Activated CD4-positive, CD25-positive, alpha-beta regulatory T cell treated with anti-CD3 and anti-CD28 coated beads, Interleukin-2, amount 50 U/mL, for 16 hours (primary cell): Measurements from ENCODE around the gene ASH1L.
A peak's percentile ranks its signal among the peaks of the same experiment; 100 is the strongest.
"Not testable (repeated sequence)": the region's sequence is repeated elsewhere in the genome, so short reads cannot be mapped to it uniquely, and the experiment has no call there.

Source experiments
- DNase-seq: peaks from one replicate; pipeline ENCODE4 v3.0.0-alpha.2; 2020; ENCODE audit warnings: low read depth, low spot score

Gene ASH1L

DNA sequence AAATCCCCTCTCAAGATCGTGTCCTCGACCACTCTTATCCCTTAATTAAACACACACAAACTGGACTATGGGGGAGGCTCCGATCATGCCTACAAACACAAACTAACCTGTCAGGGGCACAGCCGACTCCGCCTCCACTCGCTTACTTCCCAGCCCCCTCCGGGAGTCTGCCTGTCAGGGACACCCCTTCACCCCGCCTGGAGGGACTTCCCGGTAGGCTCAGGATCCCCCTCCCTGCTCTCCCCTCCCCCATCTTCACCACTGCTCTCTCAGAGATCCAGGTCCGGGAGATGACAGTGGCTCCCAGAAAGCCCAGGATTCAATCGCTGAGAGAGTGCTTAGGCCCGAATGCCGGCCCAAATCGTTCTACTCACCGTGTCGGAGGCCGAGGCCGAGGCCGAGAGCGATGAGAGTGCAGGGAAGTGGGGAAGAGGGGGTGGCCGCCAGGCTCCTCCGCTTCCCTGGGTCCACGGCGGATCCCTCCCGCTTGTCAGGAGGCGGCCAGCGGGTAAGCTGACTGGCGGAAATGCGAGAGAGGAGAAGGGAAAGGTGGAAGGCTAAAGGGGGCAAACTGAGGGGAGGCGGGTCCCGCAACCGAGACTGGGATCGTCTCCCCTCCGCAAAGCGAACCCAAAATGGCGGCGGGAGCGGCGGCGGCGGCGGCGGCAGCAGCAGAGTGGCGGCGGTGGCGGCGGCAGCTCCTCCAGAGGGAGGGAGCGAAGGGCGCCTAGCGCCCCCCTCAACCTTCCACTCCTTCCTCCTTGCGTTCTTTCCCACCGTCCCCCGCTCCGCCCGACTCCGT is 623 bp downstream of the ASH1L start:
- DNase-seq = peak; percentile 40

DNA sequence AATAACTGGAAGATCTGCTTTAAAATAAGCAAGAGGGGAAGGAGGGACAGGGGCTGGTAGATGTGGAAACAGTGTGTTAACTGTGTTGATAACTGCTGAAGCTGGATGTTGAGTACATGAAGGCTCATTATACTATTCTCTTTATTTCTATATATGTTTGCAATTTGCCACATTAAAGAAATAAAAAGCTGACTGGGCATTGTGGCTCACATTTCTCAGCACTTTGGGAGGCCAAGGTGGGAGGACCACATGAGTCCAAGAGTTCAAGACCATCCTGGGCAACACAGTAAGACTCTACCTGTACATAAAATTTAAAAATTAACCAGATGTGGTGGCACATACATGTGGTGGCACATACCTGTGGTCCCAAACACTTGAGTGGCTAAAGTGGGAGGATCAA is 6.7 kb downstream of the ASH1L start:
- no peak for DNase-seq

DNA sequence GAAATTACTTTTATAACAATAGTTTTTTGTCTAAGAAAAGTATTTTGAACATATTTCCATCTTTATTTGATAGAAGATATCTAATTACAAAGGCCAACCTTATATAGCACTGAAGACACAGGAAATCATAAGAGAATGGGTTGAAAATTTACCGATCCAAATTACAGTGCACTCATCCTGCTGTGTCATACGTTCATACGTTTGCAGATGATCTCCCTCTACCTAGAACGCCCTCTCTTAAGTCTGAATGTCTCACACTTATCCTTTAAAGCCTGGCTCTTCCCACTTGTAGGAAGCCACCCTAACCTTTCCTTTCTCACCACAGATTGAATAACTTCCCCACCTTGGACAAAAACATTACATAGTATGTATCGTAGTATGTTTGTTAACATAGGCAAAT is 9.3 kb downstream of the ASH1L start:
- no peak for DNase-seq

DNA sequence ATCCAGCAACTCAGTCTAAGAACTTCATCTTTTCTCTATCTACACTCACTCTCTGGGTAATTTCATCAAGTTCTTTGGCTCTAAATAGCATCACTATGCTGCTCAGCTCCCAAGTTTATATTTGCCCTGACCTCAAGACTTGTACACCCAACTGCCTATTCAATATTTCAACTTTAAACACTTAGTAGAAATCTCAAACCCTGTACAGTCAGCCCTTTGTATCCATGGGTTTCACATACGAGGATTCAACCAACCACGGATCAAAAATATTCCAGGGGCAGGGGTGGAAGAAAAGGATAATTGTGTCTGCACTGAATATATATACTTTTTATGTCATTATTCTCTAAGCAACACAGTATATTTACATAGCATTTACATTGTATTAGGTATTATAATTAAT is 13.9 kb downstream of the ASH1L start:
- DNase-seq = no peak

DNA sequence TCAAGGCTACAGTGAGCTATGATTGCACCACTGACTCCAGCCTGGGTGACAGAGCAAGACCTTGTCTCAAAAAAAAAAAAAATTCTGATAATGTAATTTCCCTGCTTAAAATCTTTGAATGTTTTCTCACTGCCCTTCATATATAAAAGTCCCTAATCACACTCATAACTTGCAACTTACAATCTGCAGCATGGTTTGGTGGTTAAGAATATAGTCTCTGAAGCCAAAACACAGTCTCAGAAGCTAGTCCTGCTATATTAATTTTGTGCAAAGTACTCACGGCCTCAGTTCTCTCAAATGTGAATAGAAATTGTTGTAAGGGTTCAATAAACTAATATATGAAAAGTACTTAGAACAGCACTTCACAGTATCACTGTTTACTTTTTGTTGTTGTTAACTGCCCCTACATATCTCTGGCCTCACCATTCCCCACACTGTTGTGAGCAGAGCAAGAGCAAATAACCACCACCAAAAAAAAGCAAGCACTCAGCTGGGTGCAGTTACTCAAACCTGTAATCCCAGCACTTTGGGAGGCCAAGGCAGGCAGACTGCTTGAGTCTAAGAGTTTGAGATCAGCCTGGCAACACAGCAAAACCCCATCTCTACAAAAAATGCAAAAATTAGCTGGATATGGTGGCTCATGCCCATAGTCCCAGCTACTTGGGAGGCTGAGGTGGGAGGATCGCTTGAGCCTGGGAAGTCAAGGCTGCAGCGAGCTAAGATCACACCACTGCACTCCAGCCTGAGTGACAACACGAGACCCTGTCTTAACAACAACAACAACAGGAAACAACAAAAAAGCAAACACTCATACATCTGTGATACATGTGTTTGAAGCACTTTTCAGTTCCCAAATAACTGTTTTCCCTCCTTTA is 22.4 kb downstream of the ASH1L start:
- no peak for DNase-seq

DNA sequence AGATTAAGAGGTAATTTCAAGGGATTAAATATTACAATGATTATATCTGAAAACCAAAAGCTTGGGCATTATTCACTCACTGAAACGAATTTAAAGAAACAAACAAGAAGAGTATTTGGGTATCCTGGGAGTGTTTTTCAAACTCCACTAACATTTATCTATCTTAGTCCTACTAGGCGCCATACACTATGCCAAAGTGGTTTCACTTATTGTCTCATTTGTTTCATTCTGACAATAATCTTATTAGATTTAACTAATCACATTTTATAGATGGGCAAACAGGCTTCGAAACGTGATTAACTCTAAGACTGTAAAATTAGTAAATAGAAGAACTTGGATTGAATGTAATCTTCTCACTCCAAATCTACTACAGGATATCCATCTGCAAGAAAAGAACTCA is 25.4 kb downstream of the ASH1L start:
- DNase-seq = no peak

DNA sequence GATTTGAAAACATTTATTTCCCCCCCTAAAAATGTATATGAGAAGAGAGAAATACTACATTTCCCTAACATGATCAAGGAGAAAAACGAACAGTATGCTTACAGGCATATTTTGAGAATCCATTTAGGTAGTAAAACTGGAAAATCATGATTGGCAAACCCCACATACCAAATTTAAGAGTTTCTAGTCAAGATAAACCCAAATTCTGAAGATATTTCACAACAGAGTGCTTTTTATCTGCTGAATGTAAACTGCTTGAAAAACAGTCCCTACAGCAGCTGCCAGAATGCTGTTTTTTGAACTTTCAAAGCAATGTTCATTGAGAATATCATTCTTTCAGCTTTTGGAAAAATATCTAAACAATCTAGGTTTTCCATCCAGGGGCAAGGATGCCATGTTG is 31.0 kb downstream of the ASH1L start:
- DNase-seq = no peak

DNA sequence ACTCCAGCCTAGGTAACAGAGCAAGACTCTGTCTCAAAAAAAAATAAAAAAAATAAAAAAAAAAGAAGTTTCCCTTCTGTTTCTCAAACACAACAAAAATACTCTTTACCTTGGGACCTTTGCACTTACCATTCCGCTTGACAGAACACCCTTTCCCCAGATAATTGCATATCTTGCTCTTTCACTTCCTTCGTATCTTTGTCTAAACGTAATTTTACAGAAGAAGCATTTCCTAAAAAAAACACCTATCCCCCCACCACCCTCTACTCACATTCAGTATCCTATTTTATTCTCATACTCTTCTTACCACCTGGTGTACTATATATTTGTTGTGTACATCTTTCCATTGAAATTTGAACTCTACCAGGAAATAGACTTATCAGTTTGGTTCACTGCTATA is 32.7 kb downstream of the ASH1L start:
- DNase-seq = no peak

DNA sequence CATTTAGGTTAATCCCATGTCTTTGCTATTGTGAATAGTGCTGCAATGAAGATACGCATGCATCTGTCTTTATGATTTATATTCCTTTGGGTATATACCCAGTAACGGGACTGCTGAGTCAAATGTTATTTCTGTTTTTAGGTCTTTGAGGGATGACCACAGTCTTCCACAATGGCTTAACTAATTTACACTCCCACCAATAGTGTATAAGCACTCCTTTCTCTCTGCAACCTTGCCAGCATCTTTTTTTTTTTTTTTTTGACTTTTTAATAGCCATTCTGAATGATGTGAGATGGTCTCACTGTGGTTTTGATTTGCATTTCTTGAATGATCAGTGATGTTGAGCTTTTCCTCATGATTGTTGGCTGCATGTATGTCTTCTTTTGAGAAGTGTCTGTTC is 33.5 kb downstream of the ASH1L start:
- no peak for DNase-seq

DNA sequence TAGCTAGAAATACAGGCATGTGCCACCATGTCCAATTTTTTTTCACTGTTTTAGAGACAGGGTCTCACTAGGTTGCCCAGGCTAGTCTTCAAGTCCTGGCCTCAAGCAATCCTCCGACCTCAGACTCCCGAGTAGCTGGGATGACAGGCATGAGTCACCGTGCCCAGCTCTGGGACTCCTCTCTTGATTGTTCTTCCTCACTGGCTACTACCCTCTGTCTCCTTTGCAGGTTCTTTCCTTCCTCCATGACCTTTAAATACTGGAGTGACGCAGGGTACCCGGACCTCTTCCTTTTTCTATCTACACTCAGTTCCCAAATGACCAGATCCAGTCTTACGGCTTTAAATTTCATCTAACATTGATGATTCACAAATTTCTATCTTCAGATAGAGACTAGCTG is 34.9 kb downstream of the ASH1L start:
- no peak for DNase-seq

DNA sequence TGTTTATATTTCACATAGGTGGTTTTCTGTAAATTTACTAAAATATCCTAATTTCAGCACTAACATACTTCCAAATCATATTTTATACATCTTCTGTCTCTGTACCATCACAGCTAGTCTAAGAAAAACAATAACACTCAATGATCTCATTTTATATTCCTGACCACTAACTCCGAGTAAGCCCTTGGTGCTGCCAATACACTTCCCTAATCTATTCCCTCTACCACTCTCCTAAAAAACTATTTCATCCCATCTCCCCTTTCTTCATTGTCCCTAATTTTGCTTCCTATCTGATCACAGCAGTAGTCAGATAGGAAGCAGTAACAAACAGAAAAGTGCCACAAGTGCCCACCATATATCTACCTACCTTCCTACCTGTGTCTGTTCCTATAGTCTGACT is 36.2 kb downstream of the ASH1L start:
- no peak for DNase-seq

DNA sequence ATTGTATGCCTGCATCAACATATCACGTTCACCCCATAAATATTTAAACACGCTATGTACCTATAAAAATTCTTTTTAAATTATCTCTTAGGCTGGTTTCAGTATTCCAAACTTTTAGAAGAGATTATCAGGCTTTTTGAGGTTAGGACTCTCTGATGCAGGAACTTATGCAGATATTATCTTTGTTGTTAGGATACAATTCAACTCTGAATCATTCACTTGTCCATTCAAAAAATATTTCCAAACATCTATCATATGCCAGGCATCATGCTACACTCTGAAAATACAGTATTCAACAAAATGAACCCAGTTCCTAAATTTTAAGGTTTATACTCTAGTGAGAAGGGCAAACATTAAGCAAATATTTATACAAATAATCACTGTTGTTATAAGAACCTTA is 40.5 kb downstream of the ASH1L start:
- no peak for DNase-seq

DNA sequence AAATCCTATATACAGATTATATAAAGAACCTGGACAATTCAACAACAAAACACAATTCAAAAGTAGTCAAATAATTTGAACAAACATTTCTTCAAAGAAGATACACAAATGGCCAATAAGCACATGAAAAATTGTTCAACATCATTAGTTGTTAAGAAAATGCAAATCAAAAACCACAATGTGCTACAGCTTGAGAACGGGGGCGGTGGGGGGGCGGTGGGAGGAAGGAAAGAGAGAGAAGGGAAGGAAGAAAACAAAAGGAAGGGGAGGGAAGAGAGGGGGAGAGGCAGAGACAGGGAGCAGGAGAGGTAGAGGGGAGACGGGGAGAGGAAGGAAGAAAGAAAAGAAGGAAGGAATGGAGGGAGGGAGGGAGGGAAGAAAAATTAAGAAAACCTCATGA is 44.1 kb downstream of the ASH1L start:
- no peak for DNase-seq

DNA sequence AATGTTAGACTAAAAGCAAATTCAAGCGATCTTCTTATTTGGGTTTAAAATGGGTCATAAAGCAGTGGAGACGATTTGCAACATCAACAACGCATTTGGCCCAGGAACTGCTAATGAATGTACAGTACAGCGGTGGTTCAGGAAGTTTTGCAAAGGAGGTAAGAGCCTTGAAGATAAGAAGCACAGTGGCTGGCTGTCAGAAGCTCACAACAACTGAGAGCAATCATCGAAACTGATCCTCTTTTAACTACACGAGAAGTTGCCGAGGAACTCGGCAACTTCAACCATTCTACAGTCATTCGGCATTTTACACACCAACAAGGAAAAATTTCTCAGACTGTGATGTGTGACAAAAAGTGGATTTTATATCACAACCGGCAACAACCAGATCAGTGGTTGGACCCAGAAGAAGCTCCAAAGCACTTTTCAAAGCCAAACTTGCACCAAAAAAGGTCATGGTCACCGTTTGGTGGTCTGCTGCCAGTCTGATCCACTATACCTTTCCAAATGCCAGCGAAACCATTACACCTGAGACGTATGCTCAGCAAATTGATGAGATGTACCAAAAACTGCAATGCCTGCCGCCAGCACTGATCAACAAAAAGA is 47.9 kb downstream of the ASH1L start:
- DNase-seq = peak; percentile 1

DNA sequence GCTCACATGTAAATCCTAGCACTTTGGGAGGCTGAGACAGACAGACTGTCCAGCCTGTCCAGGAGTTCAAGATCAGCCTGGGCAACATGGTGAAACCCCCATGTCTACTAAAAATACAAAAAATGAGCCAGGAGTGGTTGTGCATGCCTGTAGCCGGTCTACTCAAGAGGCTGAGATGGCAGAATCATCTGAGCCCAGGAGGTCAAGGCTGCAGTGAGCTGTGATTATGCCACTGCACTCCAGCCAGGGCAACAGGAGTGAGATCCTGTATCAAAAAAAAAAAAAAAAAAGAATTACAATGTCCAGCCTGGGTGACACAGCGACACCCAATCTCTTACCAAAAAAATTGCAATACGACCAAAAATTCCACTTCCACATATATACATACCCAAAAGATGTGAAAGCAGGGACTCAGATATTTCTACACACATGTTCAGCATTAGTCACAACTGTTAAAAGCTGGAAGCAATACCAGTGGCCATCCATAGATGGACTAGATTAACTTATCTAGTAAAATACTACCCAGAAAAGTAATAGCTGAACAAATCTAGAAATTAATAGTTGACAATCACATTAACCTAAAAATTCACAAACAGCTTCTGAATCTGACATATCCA is 49.2 kb downstream of the ASH1L start:
- no peak for DNase-seq

DNA sequence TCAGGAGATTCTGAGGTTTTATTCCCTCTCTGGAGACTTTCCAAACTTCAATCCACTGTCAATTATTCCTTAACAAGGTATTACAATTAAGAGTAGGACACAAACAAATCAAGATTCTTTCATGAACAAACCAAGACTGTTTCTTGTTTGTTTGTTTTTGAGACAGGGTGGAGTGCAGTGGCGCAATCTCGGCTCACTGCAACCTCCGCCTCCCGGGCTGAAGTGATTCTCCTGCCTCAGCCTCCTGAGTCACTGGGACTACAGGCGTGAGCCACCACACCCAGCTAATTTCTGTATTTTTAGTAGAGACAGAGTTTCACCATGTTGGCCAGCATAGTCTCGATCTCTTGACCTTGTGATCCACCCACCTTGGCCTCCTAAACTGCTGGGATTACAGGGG is 51.2 kb downstream of the ASH1L start:
- DNase-seq = not testable (repeated sequence)

DNA sequence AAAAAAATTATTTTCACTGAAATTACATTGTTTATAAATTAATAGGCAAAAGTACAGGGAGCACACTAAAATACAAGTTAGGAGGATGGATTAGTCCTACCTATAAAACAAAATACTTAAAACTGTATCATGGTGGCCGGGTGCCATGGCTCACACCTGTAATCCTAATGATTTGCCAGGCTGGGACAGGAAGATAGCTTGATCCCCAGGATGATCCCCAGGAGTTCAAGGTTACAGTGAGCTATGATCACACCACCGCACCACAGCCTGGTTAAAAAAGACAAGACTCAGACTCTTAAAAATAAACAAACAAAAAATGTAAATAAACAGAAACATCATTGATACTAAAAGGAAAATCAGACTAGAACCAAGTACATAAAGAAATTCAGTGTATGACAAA is 53.5 kb downstream of the ASH1L start:
- no peak for DNase-seq

DNA sequence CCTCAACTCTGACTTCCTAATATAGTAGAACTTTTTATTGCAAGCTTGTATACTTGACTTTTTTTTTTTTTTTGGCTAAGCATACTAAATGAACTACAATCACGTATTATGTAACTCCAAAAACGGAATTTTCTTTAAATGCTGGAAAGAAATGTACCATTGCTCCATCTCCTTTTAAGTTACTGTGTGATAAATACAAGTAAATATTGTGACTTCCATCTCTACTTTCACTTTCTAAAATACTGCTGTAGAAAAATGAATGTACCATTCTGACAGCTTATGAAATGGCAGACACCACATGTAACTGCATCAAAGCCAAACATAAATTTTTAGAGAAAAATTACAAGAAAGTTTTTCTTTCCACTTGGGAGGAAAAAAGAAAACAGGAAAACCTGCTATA is 54.7 kb downstream of the ASH1L start:
- DNase-seq = no peak

DNA sequence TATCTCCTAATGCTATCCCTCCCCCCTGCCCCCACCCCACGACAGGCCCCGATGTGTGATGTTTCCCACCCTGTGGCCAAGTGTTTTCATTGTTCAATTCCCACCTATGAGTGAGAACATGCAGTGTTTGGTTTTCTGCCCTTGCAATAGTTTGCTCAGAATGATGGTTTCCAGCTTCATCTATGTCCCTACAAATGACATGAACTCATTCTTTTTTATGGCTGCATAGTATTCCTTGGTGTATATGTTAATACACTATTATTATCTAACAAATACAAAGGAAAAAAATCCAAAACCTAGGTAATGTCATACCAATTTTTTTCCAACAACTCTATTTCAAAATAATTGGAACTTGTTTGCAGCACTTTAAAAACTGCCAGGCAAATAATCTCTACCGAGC is 56.6 kb downstream of the ASH1L start:
- DNase-seq = not testable (repeated sequence)

DNA sequence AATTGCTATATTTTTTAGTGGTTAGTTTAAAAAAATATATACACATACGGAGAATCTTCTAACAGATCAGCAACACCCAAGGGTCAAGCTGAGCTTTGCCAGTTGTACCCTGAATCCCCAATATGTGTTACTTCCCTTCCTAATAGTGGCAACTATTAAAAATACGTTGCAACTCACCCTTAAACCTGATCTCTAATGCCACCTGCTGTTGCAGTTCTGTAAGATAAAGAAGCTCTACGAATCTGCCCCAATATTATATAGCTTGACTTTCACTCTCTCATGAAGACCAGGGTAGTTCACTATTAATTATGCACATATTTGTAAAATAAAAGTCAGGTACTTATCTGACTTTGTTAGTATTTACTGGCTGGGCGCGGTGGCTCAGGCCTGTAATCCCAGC is 58.4 kb downstream of the ASH1L start:
- DNase-seq = no peak

DNA sequence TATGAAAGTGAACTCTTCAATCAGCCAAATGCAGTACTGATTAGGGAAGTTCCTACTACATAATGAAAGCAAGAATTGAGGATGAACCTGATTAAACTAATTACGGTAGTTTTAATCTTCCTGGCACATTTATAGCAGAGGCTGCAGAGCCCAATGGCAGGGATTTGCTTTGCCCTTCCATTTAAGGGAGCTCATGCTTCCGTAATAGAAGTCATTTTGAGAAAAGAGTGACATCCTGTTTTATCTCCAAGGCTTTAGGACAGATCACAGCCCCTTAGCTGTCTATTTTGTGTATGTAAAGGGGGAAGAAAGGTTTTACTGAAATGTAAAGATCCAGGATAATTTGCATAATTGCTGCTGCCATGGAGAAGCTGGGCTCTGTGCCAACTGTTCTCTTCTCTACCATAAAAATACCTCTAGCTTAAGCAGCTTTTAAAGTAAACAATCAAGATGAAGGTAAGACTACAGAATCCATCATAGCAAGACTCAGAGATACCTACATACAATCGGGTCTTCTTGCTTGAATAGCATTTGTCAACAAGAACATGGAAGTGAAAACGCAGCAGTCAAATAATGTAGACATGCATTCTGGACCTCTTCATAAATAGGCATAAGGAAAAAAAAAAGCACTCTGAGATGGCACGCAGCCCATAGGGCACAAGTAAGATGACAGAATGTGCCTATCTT is 62.5 kb downstream of the ASH1L start:
- DNase-seq = no peak

DNA sequence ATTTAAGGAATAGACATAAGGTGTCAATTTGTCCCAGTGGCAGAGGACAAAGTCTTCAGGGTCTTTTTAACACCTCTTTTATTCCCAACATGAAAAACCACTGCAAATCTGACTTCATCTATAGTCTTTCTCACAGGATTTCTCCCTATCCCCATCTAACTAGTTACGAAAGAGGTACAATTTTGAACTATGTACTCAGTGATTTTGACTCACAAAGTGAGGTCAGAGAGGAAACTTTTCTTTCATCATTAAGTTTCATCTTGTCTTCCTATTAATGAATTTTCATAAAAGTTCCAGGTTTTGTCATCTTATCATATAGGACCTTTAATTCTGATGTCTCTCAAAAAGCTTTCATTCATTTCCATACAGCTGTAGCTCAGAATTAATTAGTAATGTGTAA is 63.3 kb downstream of the ASH1L start:
- DNase-seq = no peak
